ENCODE data around the gene UROC1.

UROC1 gene

GRCh38 chr3:126508564-126508964 lies 9.0 kb downstream of the UROC1 start:
- no peak for TF ChIP-seq CTCF (conservative IDR thresholded peaks at IDR 0.05; ENCODE audit: low read depth, low read length)
- DNase-seq (ENCODE audit: low read depth) = no peak
- no peak overlapping the region for H3K4me3 ChIP-seq (ENCODE audit: low read depth, low read length)

- H3K4me3 ChIP-seq (ENCODE audit: low read depth, low read length) = no peak overlapping the region
- DNase-seq (ENCODE audit: low read depth) = no peak
- TF ChIP-seq CTCF (conservative IDR thresholded peaks at IDR 0.05; ENCODE audit: low read depth, low read length) = no peak
These were observed 9.7 kb downstream of the UROC1 start for GRCh38 chr3:126507886-126508285.

DNA sequence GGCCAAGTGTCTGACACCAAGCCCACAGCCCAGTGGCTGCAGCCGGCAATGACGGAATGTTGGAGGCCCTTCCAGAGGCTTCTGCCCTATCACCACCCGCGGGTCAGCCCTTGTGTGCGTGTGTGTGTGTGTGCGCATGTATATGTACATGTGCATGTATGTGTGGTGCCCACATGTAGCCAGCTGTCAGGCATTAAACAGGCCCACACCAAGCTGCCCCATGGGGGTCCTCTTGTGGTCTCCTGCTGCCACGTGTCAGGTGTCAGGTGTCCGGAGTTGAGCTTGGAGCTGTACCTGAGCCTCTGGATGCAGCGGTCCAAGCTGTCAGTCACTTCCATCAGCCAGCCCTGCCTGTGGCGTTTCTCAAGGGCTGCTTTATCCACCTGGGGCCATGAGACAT lies 13.9 kb downstream of the UROC1 start:
- no peak overlapping the region for H3K4me3 ChIP-seq (ENCODE audit: low read depth, low read length)
- TF ChIP-seq CTCF (conservative IDR thresholded peaks at IDR 0.05; ENCODE audit: low read depth, low read length) = no peak
- DNase-seq (ENCODE audit: low read depth) = no peak

DNA sequence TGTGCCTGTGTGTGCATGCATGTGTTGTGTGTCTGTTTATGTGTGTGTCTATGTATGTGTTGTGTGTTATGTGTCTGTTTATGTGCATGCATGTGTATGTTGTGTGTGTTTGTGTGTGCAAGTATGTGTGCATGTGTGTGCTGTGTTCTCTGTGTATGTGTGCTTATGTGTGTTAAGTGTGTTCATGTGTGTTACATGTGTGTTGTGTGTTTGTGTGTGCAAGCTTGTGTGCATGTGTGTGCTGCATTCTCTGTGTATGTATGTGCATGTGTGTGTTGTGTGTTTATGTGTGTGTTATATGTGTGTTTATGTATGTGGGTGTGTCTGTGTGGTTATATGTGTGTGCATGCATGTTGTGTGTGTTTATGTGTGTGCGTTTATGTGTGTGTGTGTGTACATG lies 14.9 kb downstream of the UROC1 start:
- no peak for DNase-seq (ENCODE audit: low read depth)
- no peak overlapping the region for H3K4me3 ChIP-seq (ENCODE audit: low read depth, low read length)
- TF ChIP-seq CTCF (conservative IDR thresholded peaks at IDR 0.05; ENCODE audit: low read depth, low read length) = no peak

GRCh38 chr3:126501736-126502135 lies 15.8 kb downstream of the UROC1 start:
- no peak for TF ChIP-seq CTCF (conservative IDR thresholded peaks at IDR 0.05; ENCODE audit: low read depth, low read length)
- H3K4me3 ChIP-seq (ENCODE audit: low read depth, low read length) = no peak overlapping the region
- DNase-seq (ENCODE audit: low read depth) = no peak

- no peak for DNase-seq (ENCODE audit: low read depth)
- no peak for TF ChIP-seq CTCF (conservative IDR thresholded peaks at IDR 0.05; ENCODE audit: low read depth, low read length)
- H3K4me3 ChIP-seq (ENCODE audit: low read depth, low read length) = no peak overlapping the region
These were observed 16.5 kb downstream of the UROC1 start for GRCh38 chr3:126501054-126501453.

DNA sequence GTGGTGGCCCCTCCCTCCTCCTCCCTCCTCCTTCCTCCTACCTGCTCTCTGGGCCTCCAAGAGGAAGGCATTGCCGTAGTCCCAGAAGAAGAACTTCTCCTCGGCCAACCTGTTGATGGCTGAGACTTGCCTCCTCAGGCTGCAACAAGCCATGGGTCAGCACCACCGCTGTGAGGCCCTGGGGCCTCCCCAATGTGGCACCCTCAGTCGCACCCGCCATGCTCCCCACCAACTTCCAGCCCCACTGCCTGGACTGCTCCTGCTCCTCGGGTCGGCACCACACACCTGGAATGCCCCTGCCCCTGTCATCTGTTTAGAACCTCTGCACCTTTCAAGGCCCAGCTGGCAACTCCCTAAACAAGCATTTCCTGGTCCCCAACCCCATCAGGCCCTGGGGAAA lies 17.6 kb downstream of the UROC1 start:
- TF ChIP-seq CTCF (conservative IDR thresholded peaks at IDR 0.05; ENCODE audit: low read depth, low read length) = no peak
- H3K4me3 ChIP-seq (ENCODE audit: low read depth, low read length) = no peak overlapping the region
- DNase-seq (ENCODE audit: low read depth) = no peak
